CD4-positive, alpha-beta T cell treated with Interleukin-17A for 4 hours (primary cell): ENCODE measurements around the gene CKMT1B.
"Not testable (repeated sequence)": the region's sequence is repeated elsewhere in the genome, so short reads cannot be mapped to it uniquely, and the experiment has no call there.

Experiments
- DNase-seq: peaks from one replicate; pipeline ENCODE4 v3.0.0-alpha.2; 2020; ENCODE audit warnings: mixed read lengths

Gene CKMT1B

DNA sequence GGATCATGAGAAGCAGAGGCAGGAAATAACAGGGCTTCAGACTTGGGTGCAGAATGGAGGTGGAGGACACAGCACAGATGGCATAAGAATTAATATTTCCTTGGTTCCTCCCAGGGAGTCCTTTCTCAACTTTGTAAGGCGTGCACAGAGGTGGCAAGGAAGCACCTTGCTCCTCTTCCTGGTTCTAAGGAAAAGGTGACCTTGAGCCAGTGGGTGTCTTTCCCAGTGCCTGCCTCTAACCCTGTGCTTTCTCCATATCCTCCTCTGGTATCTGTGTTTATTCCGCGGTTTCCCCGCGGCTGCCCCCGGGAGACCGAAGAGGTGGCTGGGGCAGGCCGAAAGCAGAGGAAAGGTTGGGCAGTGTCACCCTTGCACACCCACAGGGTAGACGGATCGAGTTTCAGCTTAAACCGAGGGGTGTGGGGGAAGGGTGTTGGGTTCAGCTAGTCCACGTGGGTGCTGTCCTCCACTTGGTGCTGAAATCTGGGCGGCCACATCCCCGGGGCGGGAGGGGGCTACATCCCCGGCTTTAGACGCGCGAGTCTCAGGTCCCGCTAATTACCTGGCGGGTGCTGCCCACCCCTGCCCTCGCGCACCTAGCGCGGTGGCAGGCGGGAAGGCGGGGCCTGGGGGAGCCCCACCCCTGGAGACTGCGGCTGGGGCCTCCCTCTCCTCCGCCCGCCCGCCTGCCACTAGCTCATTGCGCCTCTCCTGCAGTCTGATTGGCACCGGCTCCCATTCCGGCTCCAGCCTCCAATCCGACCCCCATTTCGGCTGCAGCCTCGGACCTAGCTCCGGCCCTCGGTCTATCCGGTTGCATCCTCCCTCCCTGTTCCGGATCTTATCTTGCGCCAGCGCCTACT, at the start of gene CKMT1B:
Gene CKMT1B, plus strand, starts transcription at position 700 of the 863 bp plus-strand sequence. CDS start 192 bp downstream, outside the sequence.
- DNase-seq = not testable (repeated sequence)

DNA sequence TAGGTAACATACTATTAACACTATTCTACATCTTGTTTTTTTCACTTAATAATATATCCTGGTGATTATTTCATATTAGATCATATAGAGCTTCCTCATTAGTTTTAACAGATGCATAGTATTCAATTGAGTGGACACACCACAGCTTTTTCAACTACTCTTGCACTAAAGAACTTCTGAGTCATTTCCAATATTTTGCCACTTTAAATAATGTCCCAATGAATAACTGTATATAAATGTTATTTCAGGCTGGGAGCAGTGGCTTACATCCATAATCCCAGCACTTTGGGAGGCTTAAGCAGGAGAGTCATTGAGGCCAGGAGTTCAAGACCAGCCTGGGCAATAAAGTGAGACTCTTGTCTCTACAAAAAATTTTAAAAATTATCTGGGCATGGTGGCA, 49.6 kb upstream of the CKMT1B start:
- no peak for DNase-seq

- no peak for DNase-seq
Measured at GRCh38 chr15:43545426-43545825, 48.4 kb upstream of the CKMT1B start.

DNA sequence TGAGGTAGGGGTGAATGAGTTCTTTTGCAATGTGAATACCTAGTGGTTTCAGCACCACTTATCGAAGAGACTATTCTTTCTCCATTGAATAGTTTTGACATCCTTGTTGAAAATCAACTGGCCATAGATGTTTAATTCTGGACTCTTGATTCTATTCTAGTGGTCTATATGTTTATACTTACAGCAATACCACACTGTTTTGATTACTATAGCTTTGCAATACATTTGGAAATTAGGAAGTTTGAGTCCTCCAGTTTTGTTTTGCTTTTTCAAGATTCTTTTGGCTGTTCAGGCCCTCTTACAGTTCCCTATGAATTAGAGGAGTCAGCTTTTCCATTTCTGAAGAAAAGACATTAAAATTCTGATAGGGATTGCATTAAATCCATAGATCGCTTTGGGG, 46.3 kb upstream of the CKMT1B start:
- DNase-seq = no peak

DNA sequence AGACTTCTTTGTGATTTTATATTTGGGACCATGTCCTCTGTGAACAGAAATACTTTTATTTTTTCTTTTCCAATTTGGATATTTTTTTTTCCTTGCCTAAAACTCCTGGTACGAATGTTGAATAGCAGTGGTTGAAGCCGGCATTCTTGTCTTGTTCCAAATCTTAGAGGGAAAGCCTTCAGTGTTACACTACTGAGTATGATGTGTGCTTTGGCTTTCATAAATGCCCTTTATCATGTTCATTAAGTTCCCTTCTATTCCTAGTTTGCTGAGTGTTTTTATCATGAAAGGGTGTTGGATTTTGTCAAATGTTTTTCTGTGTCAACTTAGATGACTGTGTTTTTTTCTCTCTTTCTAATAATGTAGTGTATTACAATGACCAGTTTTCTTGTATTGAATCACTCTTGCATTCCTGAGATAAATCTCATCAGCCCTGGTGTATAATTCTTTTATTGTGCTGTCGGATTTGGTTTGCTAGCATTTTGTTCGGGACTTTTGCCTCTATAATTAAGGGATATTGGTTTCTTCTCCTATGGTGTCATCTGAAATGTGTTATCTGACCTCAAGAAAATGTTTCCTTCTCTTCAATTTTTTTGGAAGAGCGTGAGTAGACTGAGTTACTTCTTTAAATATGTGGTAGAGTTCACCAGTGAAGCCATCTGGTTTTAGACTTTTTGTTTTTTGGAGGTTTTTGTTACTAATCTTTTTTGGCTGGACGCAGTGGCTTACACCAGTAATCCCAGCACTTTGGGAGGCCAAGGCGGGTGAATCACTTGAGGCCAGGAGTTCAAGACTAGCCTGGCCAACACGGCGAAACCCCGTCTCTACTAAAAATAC, 43.1 kb upstream of the CKMT1B start:
- no peak for DNase-seq

- DNase-seq = no peak
Measured at GRCh38 chr15:43552256-43552655, 41.6 kb upstream of the CKMT1B start.

DNA sequence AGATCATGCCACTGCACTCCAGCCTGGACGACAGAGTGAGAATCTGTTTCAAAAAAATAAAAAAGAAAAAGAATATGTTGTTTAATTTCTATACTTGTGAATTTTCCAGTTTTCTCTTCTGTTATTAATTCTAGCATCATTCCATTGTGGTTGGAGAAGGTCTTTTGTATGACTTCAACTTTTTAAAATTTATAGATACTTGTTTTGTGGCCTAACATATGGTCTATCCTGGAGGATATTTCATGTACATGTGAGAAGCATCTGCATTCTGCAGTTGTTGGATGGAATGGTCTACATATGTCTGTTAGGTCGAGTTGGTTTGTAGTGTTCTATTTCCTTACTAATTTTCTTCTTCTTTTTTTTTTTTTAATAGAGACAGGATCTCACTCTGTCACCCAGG, 40.8 kb upstream of the CKMT1B start:
- no peak for DNase-seq

DNA sequence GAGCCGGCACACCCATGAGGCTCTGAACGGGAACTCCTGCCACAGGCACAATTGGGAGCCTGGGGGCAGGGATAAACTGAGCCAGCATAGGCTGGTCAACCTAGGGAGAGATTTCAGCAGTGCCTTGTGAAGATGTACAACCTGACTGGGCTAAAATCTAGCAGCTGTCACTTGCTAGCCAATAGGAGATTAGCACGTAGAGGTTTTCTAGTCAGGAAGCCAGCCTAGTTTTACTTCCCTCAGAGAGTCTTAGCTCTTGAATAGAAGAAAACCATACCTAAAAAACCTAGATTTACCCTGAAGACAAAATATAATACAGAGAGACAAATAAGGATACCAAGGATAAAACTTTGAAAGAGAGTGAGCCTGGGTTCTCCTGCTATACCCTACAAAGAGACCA, 31.1 kb upstream of the CKMT1B start:
- not testable (repeated sequence) for DNase-seq

- not testable (repeated sequence) for DNase-seq
Measured at GRCh38 chr15:43563793-43564192, 30.0 kb upstream of the CKMT1B start.

DNA sequence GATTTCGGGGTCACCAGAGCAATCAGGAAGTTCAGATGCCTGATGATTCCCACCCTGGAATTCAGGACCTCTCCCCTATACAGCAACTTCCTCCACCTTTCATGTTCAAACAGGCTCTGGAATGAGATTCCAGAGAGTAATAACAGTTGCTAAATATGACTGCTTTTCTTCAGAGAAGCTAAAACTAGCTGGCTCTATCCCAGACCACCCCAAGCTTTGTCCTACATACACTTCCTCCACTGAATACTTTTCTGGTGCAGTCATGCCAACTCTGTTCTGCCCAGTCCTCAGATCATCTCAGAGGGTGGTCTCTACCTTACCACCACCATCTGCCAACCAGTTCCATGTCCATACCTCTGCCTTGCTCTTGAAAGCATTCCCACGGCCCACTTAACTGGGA, 27.2 kb upstream of the CKMT1B start:
- not testable (repeated sequence) for DNase-seq

GRCh38 chr15:43574607-43575006, 19.2 kb upstream of the CKMT1B start:
- not testable (repeated sequence) for DNase-seq

DNA sequence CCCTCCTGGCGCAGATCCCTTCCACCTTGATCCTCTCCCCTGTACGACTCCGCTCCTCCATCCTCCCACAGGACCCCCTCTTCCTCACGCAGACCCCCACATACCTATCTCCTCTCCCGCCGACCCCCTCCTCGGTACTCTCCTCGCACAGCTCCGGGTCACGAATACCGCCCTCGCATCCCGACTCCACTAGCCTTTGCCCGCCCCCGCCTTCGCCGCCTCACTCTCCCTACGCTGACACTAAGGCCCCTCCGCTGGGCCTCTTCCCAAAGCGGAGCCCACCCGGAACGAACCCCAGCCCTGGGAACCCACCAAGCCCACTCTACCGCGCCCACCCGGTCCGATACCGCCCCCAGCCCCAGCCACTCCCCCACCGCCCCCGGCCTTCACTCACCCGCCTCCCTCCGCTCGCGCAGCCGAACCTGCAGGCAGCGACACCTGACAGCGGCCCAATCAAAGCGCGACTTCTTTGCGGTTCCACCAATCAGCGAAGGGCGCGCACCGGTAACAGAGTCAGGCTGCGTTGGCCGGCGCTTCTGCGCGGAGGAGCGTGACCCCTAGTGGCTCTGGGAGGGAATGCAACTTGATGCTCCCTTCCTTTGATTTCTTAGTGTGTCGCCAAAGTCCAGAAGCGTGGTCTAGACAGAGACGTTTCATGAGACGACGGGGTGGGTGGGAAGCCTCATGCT, 3.9 kb upstream of the CKMT1B start, which contains the start of gene PPIP5K1:
Gene PPIP5K1, minus strand, starts transcription at position 431 of the 689 bp plus-strand sequence. CDS start 5,704 bp downstream, outside the sequence.
- not testable (repeated sequence) for DNase-seq

- DNase-seq = not testable (repeated sequence)
Measured at GRCh38 chr15:43592841-43593240, 986 bp upstream of the CKMT1B start.

DNA sequence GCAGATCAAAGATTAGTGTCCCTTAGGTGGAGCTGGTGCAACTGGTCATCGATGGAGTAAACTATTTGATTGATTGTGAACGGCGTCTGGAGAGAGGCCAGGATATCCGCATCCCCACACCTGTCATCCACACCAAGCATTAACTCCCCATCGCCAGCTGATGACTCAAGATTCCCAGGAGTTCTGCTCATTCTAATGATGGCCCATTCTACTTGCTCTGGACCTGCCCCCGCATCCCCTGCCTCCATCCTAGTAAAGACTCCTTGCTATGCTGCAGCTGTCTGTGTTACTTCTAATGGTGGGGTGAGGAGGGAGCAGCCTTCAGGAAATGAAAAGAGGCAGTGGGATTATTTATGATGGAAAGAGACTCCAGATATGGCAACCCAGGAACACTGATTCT, 5.3 kb downstream of the CKMT1B start:
- DNase-seq = not testable (repeated sequence)

DNA sequence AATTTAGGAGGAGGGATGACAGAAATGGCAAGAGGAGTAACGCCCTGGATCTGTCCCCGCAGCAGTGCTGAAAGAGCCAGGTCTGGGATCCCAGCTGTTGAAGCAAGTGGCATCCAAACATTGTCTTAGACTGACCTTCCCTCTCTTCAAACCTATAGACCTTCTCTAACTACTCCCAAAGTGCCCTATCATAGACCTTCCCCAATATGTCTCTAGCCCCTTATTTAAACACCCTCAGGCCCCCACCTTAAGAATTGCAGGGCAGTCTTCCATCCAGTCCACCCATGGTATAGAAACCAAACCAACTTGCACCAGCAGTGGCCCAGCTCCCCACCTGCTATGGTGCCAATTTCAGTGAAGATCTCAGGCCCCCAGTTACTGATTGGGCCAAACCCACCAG, 6.4 kb downstream of the CKMT1B start:
- DNase-seq = not testable (repeated sequence)

GRCh38 chr15:43602233-43602632, 8.4 kb downstream of the CKMT1B start:
- DNase-seq = not testable (repeated sequence)

DNA sequence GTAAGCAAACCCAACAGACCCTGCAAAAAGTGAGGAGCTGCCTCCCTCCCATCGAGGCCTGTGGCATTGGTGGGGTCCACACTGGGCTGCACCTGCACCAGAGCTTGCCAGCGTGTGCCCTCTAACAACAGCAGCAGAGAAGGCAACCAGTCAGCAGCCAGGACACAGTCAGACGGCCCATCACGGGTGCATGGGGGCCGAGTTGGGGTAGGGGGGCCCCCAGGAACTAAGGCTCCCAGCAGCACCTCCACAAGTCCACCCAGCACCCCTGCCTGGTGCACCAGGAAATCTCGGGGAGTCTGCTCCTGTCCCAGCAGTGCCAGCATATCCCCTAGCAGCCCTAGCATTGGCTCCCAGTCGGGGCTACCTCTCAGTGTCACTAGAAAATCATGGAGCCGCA, 23.9 kb downstream of the CKMT1B start:
- DNase-seq = not testable (repeated sequence)

- not testable (repeated sequence) for DNase-seq
Measured at GRCh38 chr15:43618700-43619099, 24.9 kb downstream of the CKMT1B start, which contains the start of gene STRC. TSS of gene STRC (minus strand) at chr15:43618800. CDS start at chr15:43618722, 78 bp downstream.

DNA sequence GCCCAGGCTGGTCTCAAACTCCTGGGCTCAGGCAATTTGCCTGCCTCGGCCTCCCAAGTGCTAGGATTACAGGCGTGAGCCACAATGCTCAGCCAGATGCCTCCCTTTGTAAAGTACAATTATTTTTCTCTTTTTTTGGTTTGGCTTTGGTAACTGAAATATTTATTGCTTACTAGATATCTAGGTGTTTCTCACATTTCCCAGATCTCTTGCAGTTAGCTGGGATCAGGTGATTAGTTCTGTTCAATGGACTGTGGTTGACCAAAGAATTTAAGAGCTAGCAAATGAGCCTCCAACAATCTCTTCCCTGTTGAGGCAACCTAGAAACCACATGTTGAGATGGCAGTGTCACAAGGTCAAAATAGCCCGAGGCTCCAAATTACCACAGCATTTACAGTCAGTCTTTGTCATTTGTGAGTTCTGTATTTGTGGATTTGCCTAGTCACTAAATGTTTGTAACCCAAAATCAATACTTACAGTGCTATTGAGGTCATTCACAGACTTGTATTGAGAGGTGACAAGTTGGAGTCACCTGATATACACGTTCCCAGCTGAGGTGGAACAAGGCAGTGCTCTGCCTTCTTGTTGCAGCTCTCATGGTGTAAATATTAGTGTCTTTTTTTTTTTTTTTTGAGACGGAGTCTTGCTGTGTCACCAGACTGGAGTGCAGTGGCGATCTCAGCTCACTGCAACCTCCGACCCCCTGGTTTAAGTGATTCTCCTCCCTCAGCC, 28.4 kb downstream of the CKMT1B start:
- not testable (repeated sequence) for DNase-seq

DNA sequence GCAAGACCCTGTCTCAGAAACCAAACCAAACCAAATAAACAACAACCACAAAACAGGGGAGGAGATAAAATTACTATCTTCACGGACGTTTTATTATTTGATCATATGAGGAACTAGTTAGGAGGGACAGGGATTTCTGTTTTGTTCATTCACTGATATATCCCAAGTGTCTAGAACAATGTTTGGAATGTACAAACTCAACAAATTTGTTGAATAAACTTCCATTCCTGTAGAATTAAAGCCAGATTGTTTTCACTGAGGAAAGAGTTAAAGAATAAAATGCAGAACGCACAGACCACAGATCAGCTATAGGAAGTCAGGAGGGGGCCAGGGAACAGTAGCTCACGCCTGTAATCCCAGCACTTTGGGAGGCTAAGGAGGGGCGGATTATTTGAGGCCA, 31.3 kb downstream of the CKMT1B start:
- DNase-seq = no peak

DNA sequence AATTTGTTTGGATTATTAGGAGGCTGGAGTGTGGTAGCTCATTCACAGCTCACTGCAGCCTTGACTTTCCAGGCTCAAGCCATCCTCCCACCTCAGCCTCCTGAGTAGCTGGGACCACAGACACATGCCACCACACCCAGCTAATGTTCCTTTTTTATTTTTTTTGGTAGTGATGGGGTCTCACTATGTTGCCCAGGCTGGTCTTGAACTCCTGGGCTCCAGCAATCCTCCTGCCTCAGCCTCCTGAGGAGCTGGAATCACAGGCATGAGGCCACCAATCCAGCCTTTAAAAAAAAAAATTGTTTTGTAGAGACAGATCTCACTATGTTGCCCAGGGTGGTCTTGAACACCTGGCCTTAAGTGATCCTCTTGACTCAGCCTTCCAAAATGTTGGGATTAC, 33.1 kb downstream of the CKMT1B start:
- not testable (repeated sequence) for DNase-seq
